ENCODE data around the gene TSPAN15. TPM values are rescaled to one million over a fixed set of nuclear protein-coding genes. Genes with fewer than 3 reads are reported as not detected.
"Not testable (repeated sequence)": the region's sequence is repeated elsewhere in the genome, so short reads cannot be mapped to it uniquely, and the experiment has no call there.

Gene TSPAN15
- polyA plus RNA-seq, 4 donors = 58.2 to 77.6 (median 66.0) TPM

- DNase-seq (ENCODE audit: low read depth in 4 of 4, low spot score in 3 of 4) = no peak
Observed at GRCh38 chr10:69443354-69443753, 7.9 kb upstream of the TSPAN15 start.

- no peak for DNase-seq (ENCODE audit: low read depth in 4 of 4, low spot score in 3 of 4)
Observed at GRCh38 chr10:69445041-69445440, 6.2 kb upstream of the TSPAN15 start.

GRCh38 chr10:69446229-69446628 lies 5.0 kb upstream of the TSPAN15 start:
- no peak for DNase-seq (ENCODE audit: low read depth in 4 of 4, low spot score in 3 of 4)

- no peak for DNase-seq (ENCODE audit: low read depth in 4 of 4, low spot score in 3 of 4)
Observed at GRCh38 chr10:69446650-69447151, 4.6 kb upstream of the TSPAN15 start.

- no peak for DNase-seq (ENCODE audit: low read depth in 4 of 4, low spot score in 3 of 4)
Observed at GRCh38 chr10:69449841-69450240, 1.4 kb upstream of the TSPAN15 start.

- DNase-seq (ENCODE audit: low read depth in 4 of 4, low spot score in 3 of 4) = not testable (repeated sequence)
Observed at GRCh38 chr10:69450395-69450794, 870 bp upstream of the TSPAN15 start.

- DNase-seq (ENCODE audit: low read depth in 4 of 4, low spot score in 3 of 4) = no peak
Observed at GRCh38 chr10:69451784-69452251, 553 bp downstream of the TSPAN15 start.

- no peak for DNase-seq (ENCODE audit: low read depth in 4 of 4, low spot score in 3 of 4)
Observed at GRCh38 chr10:69452676-69453415, 1.6 kb downstream of the TSPAN15 start.

GRCh38 chr10:69453795-69454194 lies 2.5 kb downstream of the TSPAN15 start:
- DNase-seq (ENCODE audit: low read depth in 4 of 4, low spot score in 3 of 4) = no peak

GRCh38 chr10:69455006-69455763 lies 3.9 kb downstream of the TSPAN15 start:
- no peak for DNase-seq (ENCODE audit: low read depth in 4 of 4, low spot score in 3 of 4)

- no peak for DNase-seq (ENCODE audit: low read depth in 4 of 4, low spot score in 3 of 4)
Observed at GRCh38 chr10:69456880-69457693, 5.8 kb downstream of the TSPAN15 start.

- no peak for DNase-seq (ENCODE audit: low read depth in 4 of 4, low spot score in 3 of 4)
Observed at GRCh38 chr10:69457771-69458237, 6.5 kb downstream of the TSPAN15 start.

GRCh38 chr10:69458430-69459100 lies 7.3 kb downstream of the TSPAN15 start:
- no peak for DNase-seq (ENCODE audit: low read depth in 4 of 4, low spot score in 3 of 4)

- DNase-seq (ENCODE audit: low read depth in 4 of 4, low spot score in 3 of 4) = no peak
Observed at GRCh38 chr10:69459101-69459790, 8.0 kb downstream of the TSPAN15 start.

GRCh38 chr10:69459893-69460575 lies 8.8 kb downstream of the TSPAN15 start:
- DNase-seq (ENCODE audit: low read depth in 4 of 4, low spot score in 3 of 4) = no peak

- DNase-seq (ENCODE audit: low read depth in 4 of 4, low spot score in 3 of 4) = no peak
Observed at GRCh38 chr10:69460576-69461242, 9.4 kb downstream of the TSPAN15 start.

- no peak for DNase-seq (ENCODE audit: low read depth in 4 of 4, low spot score in 3 of 4)
Observed at GRCh38 chr10:69461243-69462025, 10.2 kb downstream of the TSPAN15 start.

- DNase-seq (ENCODE audit: low read depth in 4 of 4, low spot score in 3 of 4) = no peak
Observed at GRCh38 chr10:69463886-69464285, 12.6 kb downstream of the TSPAN15 start.

All from right renal pelvis (tissue), 4 donors.